GM10266 (cell line): Measurements from ENCODE around the gene TXNDC17.
A peak's percentile ranks its signal among the peaks of the same experiment; 100 is the strongest.
"Not testable (repeated sequence)": the region's sequence is repeated elsewhere in the genome, so short reads cannot be mapped to it uniquely, and the experiment has no call there.

ENCODE experiments used
- DNase-seq: peaks from one replicate; pipeline ENCODE4 v3.0.0; 2012; ENCODE audit errors: extremely low spot score
- CTCF ChIP-seq: IDR thresholded peaks from 2 replicates; pipeline ENCODE4 v1.5.1; 2012; ENCODE audit warnings: mild to moderate bottlenecking, low read depth; ENCODE audit not compliant: control insufficient read depth, insufficient read depth; ENCODE audit errors: missing control alignments

Gene TXNDC17

DNA sequence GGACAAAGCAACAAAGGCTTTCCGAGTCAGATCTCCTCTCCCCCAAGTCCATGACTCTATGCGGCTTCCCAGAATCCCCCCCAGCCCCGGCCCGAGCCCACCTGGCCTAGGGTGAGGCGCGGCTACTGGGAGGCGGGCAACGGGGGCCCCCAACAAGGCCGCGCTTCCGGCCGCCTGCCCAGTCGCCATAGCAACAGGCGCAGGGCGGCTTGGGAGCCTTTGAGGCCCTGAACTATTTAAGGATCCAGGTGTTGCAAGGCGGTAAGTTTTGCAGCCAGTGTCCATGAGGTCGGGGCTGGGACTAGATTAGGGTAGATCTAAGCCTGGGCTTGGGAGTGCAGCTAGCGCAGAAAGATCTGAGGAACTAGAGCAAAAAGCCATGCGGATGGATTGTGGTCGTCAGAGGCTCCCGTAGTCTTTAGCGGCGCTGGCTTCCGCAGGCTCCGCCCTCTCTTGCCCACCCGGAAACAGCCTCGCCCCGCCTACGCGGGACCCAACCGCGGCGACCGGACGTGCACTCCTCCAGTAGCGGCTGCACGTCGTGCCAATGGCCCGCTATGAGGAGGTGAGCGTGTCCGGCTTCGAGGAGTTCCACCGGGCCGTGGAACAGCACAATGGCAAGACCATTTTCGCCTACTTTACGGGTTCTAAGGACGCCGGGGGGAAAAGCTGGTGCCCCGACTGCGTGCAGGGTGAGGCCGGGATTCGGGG is at the start of gene TXNDC17, which contains the start of gene KIAA0753:
Gene TXNDC17, plus strand, starts transcription at position 525 of the 711 bp plus-strand sequence. Its CDS starts 23 bp downstream, at position 548.
Gene KIAA0753, minus strand, starts transcription at position 176 of the 711 bp plus-strand sequence. CDS start 5,608 bp downstream, outside the sequence.
- no peak for TF ChIP-seq CTCF
- DNase-seq = peak; percentile 89

DNA sequence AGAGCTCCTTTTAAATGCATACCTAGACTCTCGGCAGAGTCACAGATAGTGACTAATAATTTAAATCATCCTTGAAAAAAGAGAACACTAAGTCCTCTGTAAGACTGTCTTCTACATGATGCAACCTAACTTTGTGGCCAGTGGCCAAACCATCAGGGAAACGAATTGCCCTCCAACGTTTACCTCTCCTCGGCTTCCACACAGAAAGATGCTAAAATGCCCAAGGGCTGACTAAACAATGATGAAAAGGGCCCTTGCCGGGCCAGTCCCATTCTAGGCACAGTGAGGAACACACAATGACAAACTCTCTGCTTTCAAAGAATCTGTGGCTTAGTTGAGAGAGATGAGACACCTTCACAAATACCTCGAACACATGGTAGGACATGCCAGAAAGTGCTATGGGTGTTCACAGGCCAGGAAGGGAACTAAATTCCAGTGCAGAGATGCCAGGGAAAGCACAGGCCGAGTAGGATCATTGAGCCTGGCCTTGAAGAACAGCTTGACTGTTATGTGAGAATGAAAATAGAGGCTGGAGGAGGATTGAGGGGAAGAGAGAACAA is 49.2 kb upstream of the TXNDC17 start:
- no peak for TF ChIP-seq CTCF
- DNase-seq = no peak

DNA sequence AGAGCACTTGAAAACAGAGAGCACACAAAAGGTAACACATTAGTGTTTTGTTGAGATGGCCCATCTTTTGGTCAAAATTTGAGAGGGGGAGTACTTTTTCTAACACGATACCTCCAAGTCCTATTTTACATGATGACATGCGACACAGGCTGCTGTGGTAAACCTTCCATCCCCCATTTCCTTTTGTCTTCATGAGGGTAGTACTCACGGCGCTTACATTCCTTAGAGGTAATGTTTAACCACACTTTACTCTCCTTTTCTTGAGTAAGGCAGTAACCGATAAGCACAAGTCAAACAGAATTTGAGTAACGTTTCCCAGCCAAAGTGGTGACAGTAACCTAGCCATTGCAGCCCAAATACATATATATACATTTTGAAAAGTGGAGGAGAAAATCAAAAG is 48.7 kb upstream of the TXNDC17 start:
- DNase-seq = no peak
- no peak for TF ChIP-seq CTCF

- DNase-seq = not testable (repeated sequence)
These were observed 47.5 kb upstream of the TXNDC17 start for GRCh38 chr17:6593371-6593770.

DNA sequence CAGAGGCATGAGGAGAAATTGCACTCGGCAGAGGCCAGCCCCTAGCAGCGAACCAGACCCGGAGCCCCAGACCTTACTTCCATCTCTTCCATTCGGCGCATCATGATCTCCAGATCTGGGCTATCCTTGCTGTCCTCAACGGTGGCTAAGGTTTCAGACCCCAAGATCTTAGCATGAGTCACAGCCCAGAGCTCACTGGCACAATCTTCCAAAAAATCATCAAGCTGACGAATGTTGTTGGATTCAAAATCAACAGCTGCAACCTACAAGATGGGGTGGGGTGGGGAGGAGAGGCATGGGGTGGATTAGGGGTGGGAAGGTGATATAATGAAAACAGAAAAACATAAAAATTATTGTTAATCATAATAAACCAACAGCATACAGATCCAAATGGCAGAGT is 44.8 kb upstream of the TXNDC17 start:
- TF ChIP-seq CTCF = no peak
- no peak for DNase-seq

GRCh38 chr17:6596511-6596910 is 44.3 kb upstream of the TXNDC17 start:
- no peak for TF ChIP-seq CTCF
- DNase-seq = no peak

- no peak for TF ChIP-seq CTCF
- no peak for DNase-seq
These were observed 43.9 kb upstream of the TXNDC17 start for GRCh38 chr17:6596941-6597340.
